GM18505 (cell line): ENCODE results near the gene SPX.

Experiments
- ATAC-seq: cut with Tn5 transposase; IDR thresholded peaks from one replicate; pipeline ENCODE4 v1.9.1; 2021; ENCODE audit not compliant: unreplicated experiment
- POLR2A ChIP-seq: IDR thresholded peaks from 4 replicates; pipeline ENCODE4 v1.6.1; 2011; ENCODE audit warnings: borderline replicate concordance; ENCODE audit not compliant: insufficient read depth, insufficient read length; ENCODE audit errors: extremely low read depth

The SPX gene

DNA sequence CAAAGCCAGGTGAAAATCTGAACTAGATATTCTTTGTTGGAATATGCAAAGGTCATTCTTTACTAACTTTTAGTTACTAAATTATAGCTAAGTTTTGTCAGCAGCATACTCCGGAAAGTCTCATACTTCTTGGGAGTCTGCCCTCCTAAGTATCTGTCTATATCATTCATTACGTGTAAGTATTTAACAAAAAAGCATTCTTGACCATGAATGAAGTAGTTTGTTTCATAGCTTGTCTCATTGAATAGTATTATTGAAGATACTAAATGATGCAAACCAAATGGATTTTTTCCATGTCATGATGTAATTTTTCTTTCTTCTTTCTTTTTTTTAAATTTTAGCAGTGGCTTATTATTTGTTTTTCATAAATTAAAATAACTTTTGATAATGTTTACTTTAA, 9.8 kb upstream of the SPX start:
- TF ChIP-seq POLR2A: no peak
- no peak for ATAC-seq

GRCh38 chr12:21518451-21518850, 7.6 kb upstream of the SPX start:
- no peak for TF ChIP-seq POLR2A
- ATAC-seq: no peak

DNA sequence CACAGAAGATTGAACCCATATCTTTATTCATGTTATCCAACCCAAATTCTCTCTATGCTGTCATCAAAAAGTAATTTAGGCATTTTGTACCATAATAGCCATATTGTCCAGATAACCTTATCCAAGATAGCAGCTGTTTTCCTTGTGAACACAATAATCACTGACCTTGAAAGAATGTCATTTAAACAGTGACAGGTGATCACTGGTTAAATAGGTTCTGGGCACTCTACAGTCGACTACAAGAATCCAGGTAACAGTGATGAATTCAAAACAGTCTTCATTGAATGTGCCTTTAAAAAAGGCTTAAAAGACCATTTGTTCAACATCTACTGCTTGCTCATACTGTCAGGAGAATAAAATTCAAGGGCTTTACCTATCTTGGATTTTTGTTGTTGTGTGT, 4.6 kb upstream of the SPX start:
- ATAC-seq: no peak

DNA sequence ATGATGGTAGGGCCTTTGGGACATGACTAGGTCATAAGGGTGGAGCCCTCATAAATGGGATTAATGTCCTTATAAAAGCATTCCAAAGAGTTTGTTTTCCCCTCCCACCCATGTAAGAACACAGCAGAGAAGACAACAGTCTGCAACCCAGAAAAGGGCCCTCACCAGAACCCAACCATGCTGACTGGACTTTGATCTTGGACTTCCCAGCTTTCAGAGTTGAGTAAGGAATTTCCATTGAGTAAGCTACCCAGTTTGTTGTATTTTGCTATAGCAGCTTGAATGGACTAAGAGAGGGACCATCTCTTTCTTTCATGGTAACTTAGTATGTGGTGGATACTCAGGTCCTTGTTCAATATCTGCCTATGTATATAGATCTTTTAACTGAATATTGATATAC, 2.9 kb upstream of the SPX start:
- no peak for TF ChIP-seq POLR2A
- no peak for ATAC-seq

More for the DNA sequence above, 4.6 kb upstream of the SPX start:
- no peak for TF ChIP-seq POLR2A

GRCh38 chr12:21526721-21527345, 737 bp downstream of the SPX start:
- no peak for ATAC-seq
- no peak for TF ChIP-seq POLR2A

DNA sequence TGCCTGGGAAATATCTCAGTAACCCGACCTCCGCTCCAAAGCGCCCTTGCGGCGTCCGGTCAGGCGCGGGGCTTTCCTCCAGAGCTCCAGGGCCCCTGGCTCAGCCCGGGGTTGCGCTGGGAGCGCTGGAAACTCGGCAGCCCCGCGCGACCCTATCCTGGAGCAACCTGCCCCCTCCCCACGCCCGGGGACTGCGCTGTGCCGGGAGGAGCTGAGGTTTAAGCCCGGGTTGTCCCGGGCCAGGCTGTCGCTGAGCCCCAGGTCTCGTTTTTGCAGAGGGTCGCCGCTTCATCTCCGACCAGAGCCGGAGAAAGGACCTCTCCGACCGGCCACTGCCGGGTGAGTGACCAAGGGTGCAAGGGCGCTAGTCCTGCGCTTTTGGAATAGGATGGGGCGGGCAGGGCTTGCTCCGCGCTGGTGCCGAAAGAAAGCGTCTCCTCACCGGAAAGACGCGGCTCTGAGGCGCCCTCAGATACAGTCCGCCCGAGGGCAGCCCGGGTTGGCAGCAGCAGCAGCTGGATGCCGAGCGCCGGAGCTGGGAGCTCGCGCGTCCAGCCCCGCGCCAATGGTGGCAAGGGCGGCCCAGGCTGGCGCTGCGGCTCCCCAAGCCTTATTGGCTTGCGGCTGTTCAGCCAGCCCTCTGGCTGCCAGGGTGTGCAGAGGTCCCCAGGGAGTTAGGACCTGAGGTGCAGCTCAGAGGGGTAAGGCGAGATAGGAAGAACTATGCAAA, 1.5 kb downstream of the SPX start:
- ATAC-seq: peak; percentile 97
- TF ChIP-seq POLR2A: no peak

DNA sequence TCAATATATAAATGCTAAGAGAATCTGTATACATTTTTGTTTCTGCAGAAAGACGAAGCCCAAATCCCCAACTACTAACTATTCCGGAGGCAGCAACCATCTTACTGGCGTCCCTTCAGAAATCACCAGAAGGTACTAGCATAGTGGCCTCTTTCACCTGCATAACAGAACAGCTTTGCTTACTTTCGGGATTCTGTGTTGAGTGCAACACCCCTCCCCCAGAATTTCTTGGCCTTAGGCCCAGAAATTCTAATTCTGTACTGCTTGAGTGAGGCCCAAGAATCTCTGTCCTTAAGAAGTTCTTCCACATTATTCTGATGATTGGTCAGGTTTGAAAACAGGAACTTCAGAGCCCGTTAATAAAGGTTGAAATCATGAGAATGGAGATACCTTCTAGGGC, 2.9 kb downstream of the SPX start:
- no peak for TF ChIP-seq POLR2A
- ATAC-seq: no peak

DNA sequence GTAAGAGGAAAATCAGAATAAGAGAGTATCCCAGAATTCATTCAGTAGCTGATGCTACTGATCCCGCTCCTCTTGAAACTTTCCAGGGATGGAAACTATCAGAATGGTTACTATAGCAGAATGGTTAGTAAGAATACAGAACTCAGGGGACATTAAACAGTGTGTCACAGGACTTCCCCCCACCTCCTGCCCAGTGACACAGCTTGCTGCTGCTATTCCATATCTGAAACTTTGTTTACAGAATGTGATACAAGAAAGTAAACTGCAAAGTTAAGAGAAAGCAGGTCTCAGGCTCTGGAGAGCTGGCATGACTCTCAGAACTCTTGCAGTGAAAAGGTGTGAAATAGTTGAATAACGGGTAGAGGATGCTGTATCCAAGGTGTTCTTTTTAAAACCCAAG, 3.4 kb downstream of the SPX start:
- ATAC-seq: no peak
- no peak for TF ChIP-seq POLR2A

GRCh38 chr12:21538061-21538653, 12.1 kb downstream of the SPX start:
- no peak for ATAC-seq
- TF ChIP-seq POLR2A: no peak

GRCh38 chr12:21539797-21540196, 13.7 kb downstream of the SPX start:
- ATAC-seq: no peak
- no peak for TF ChIP-seq POLR2A

DNA sequence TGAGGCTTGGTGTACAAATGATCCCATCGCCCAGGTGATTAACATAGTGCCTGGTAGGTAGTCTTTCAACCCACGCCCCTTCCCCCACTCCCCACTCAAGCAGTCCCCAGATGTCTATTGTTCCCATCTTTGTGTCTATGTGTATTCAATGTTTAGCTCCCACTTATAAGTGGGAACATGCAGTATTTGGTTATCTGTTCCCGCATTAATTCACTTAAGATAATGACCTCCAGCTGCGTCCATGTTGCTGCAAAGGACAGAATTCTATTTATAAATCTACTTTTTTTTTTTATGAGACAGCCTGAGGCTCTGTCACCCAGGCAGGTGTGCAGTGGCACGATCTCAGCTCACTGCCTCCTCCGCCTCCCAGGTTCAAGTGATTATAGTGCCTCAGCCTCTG, 15.7 kb downstream of the SPX start:
- TF ChIP-seq POLR2A: no peak

GRCh38 chr12:21542403-21542802, 16.3 kb downstream of the SPX start:
- no peak for ATAC-seq
- no peak for TF ChIP-seq POLR2A

More for the DNA sequence above, 15.7 kb downstream of the SPX start:
- no peak for ATAC-seq

DNA sequence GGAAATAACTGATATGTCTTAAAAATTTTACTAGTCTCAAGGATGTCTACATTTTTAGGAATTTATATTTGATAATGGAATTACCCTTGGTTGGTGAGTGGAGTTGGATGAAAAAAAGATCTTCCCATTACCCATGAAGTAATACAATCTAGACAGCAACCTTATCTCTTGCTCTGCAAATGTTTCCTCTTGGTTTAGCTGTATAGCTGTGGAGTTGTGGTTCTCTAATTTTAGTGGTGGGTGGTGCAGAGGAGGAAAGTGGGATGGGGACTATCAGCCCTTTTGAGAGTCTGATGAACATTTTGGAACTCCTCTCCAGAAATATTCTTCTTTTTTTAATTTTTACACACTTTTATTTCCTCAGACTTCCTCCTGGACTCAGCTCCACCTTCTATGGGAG, 17.1 kb downstream of the SPX start:
- no peak for ATAC-seq
- no peak for TF ChIP-seq POLR2A

GRCh38 chr12:21545557-21545956, 19.5 kb downstream of the SPX start:
- no peak for ATAC-seq
- TF ChIP-seq POLR2A: no peak

- no peak for TF ChIP-seq POLR2A
- no peak for ATAC-seq
Measured at GRCh38 chr12:21546716-21547115, 20.6 kb downstream of the SPX start.

DNA sequence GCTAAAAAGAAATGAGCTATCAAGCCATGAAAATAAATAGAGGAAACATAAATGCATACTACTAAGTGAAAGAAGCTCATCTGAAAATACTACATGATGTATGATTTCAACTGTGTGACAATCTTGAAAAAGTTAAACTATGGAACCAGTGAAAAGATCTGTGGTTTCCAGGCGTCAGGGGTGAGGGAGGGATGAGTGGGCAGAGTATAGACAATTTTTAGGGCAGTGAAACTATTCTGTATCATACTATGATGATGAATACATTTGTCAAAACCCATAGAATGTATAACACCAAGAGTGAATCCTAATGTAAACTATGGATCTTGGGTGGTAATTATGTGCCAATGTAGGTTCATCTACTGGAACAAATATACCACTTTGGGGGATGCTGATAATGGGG, 21.3 kb downstream of the SPX start:
- TF ChIP-seq POLR2A: no peak
- no peak for ATAC-seq
